Erythroblast (primary cell): Measurements from ENCODE around the gene RGS5.

Experiments used
- GATA1 ChIP-seq: IDR thresholded peaks from 2 replicates; pipeline ENCODE4 v1.6.1; 2011; ENCODE audit warnings: low read depth, mild to moderate bottlenecking, control low read depth, low read length, moderate library complexity
- POLR2A ChIP-seq: IDR thresholded peaks from 2 replicates; pipeline ENCODE4 v1.6.1; 2011; ENCODE audit warnings: mild to moderate bottlenecking, low read length

- TF ChIP-seq POLR2A (no peak), GATA1 (no peak)
Observed at GRCh38 chr1:163201906-163202305, 810 bp downstream of the RGS5 start.
